LNCaP clone FGC (cell line): ENCODE data around the gene VGLL3.

Source experiments
- DNase-seq: peaks from one replicate; pipeline ENCODE4 v3.0.0-alpha.2; 2011; ENCODE audit warnings: low read depth
- H3K4me3 ChIP-seq: 2 replicates; pipeline ENCODE4 v1.5.1; 2011; ENCODE audit warnings: mild to moderate bottlenecking, low read depth, low read length, control low read depth
- CTCF ChIP-seq: IDR thresholded peaks from 2 replicates; pipeline ENCODE4 v1.5.1; 2012; ENCODE audit warnings: mild to moderate bottlenecking; ENCODE audit not compliant: control insufficient read depth, insufficient read depth; ENCODE audit errors: extremely low read depth

VGLL3 gene

DNA sequence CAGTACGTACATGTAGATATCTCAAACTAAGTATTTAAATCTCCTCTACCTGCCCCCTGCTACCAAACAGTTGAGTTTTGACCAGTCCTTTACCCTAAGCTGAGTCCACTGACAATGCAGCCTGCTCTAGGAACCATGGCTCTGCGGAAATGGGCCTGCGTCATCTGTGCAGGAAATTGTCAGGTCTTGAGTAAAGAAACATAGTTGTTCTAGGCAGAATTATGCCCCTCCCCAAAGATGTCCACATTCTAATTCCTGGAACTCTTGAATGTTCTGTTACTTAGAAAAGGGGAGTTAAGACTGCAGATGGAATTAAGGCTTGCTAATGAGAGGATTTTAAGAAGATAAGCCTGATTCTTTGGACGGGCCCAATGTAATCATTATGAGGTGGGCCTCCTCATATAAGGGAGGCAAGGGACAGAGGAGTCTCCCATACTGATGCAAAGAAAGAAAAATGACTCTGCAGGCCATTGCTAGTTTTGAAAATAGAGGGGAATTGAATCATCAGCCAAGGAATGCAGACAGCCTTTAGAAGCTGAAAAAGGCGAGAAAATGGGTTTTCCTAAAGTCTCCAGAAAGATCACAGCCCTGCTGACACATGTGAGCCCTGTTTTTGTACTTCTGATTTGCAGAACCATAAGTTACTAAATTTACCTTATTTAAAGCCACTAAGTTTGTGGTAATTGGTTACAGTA lies 5.5 kb upstream of the VGLL3 start:
- no peak overlapping the region for H3K4me3 ChIP-seq
- DNase-seq, result no peak
- TF ChIP-seq CTCF, result no peak

DNA sequence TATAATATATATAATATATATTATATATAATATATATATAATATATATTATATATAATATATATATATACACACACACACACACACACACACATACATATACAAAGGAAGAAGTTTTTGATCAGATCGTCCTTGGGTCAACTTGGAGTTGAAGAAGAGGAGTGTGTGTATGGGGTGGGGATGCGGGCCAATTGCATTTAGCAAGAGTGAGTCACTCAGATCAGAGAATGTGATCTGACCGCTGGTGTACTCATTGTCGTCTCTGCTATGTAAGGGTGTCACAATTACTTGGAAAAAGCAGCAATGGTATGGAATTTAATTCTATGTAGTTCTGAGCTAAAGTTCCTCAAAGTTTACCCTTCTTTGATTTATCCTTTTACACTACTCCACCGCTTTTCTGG lies 4.6 kb upstream of the VGLL3 start:
- H3K4me3 ChIP-seq, result no peak overlapping the region
- no peak for TF ChIP-seq CTCF
- no peak for DNase-seq

- no peak overlapping the region for H3K4me3 ChIP-seq
- peak; percentile 25 for DNase-seq
- no peak for TF ChIP-seq CTCF
Observed at GRCh38 chr3:86993704-86994103, 2.8 kb upstream of the VGLL3 start.

- H3K4me3 ChIP-seq, result no peak overlapping the region
- no peak for TF ChIP-seq CTCF
- DNase-seq, result no peak
Observed at GRCh38 chr3:86991840-86992435, 989 bp upstream of the VGLL3 start.

- no peak for DNase-seq
- peak overlapping the region; percentile 44 for H3K4me3 ChIP-seq
Observed at GRCh38 chr3:86991482-86991815, 500 bp upstream of the VGLL3 start.

DNA sequence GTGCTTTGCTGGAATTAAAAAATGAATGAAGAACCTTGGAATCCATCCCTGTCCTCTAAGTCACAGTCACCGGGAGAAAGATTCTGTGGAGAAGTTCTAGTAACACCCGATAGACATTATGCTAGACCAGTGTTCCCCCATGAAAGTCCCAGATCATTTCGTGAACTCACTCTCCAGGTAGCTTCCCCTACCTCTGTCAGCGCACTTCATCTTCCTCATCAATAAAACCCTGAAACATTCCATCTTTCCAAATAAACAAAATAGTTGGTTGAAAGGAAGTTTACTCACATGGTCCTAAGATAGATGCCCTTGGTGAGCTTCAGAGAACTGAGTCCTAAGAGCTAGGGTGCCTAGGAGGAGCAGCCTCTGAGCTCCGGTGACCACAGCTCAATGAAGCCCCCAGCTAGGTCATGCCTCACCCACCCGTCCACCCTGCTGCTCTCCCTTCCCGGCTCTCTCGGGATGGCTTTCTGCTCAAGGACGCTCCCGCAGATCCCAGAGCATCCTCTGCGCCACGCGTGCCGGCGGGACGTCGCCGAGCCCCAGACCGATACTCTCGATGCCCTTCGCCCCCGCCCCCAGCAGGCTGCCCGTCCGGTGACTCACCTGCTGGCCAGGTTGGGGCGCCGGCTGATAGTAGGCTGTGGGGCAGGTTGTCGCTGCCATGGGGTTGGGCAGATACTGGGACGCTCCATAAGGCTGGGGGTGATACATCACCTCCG lies 776 bp downstream of the VGLL3 start:
- peak overlapping the region; percentile 44 for H3K4me3 ChIP-seq
- no peak for TF ChIP-seq CTCF
- DNase-seq, result no peak

More at GRCh38 chr3:86991482-86991815, 500 bp upstream of the VGLL3 start:
- TF ChIP-seq CTCF, result no peak
